ENCODE measurements around the gene FABP2. TPM values are rescaled to one million over a fixed set of nuclear protein-coding genes. Genes with fewer than 3 reads are reported as not detected.
"Not testable (repeated sequence)": the region's sequence is repeated elsewhere in the genome, so short reads cannot be mapped to it uniquely, and the experiment has no call there.

FABP2 gene
- total RNA-seq, 1 experiment from 2014 or later: not detected

- POLR2A ChIA-PET; H3K9me3 Mint-ChIP-seq (ENCODE audit: unreplicated experiment); intact Hi-C loops (cut with micrococcal nuclease); CTCF ChIA-PET; H3K36me3 Mint-ChIP-seq (ENCODE audit: insufficient read depth, unreplicated experiment); H3K27ac Mint-ChIP-seq (ENCODE audit: low read depth, unreplicated experiment); H3K4me3 Mint-ChIP-seq (ENCODE audit: unreplicated experiment); H3K27me3 Mint-ChIP-seq (ENCODE audit: insufficient read depth, unreplicated experiment); BruUV-seq (replicated peaks); DNase-seq (ENCODE audit: unreplicated experiment); H3K4me1 Mint-ChIP-seq (ENCODE audit: insufficient read depth, unreplicated experiment): not testable (repeated sequence)
Measured at GRCh38 chr4:119356796-119357195, 34.9 kb upstream of the FABP2 start.

GRCh38 chr4:119356041-119356440 is 34.1 kb upstream of the FABP2 start:
- H3K36me3 Mint-ChIP-seq (ENCODE audit: insufficient read depth, unreplicated experiment); BruUV-seq (replicated peaks); H3K4me3 Mint-ChIP-seq (ENCODE audit: unreplicated experiment); H3K27ac Mint-ChIP-seq (ENCODE audit: low read depth, unreplicated experiment); H3K27me3 Mint-ChIP-seq (ENCODE audit: insufficient read depth, unreplicated experiment); H3K9me3 Mint-ChIP-seq (ENCODE audit: unreplicated experiment); DNase-seq (ENCODE audit: unreplicated experiment); CTCF ChIA-PET; intact Hi-C loops (cut with micrococcal nuclease); POLR2A ChIA-PET: not testable (repeated sequence)
- H3K4me1 Mint-ChIP-seq (ENCODE audit: insufficient read depth, unreplicated experiment): peaks cover 12% of the 10 kb centered on the region

- H3K4me3 Mint-ChIP-seq (ENCODE audit: unreplicated experiment); DNase-seq (ENCODE audit: unreplicated experiment); H3K9me3 Mint-ChIP-seq (ENCODE audit: unreplicated experiment); H3K27me3 Mint-ChIP-seq (ENCODE audit: insufficient read depth, unreplicated experiment); intact Hi-C loops (cut with micrococcal nuclease); BruUV-seq (replicated peaks); H3K36me3 Mint-ChIP-seq (ENCODE audit: insufficient read depth, unreplicated experiment); CTCF ChIA-PET: not testable (repeated sequence)
- H3K27ac Mint-ChIP-seq (ENCODE audit: low read depth, unreplicated experiment): peak overlapping the region; percentile 3
- POLR2A ChIA-PET: interaction anchor here (1.3 kb wide), 1 partner anchor 54 kb away, joined by 3 read pairs; no protein-coding TSS in a partner anchor
- H3K4me1 Mint-ChIP-seq (ENCODE audit: insufficient read depth, unreplicated experiment): peaks cover 16% of the 10 kb centered on the region
Measured at GRCh38 chr4:119353364-119353763, 31.4 kb upstream of the FABP2 start.

GRCh38 chr4:119348169-119348568 is 26.2 kb upstream of the FABP2 start:
- CTCF ChIA-PET; H3K27ac Mint-ChIP-seq (ENCODE audit: low read depth, unreplicated experiment); DNase-seq (ENCODE audit: unreplicated experiment); H3K27me3 Mint-ChIP-seq (ENCODE audit: insufficient read depth, unreplicated experiment); BruUV-seq (replicated peaks); H3K4me1 Mint-ChIP-seq (ENCODE audit: insufficient read depth, unreplicated experiment); H3K36me3 Mint-ChIP-seq (ENCODE audit: insufficient read depth, unreplicated experiment); H3K4me3 Mint-ChIP-seq (ENCODE audit: unreplicated experiment); intact Hi-C loops (cut with micrococcal nuclease); POLR2A ChIA-PET; H3K9me3 Mint-ChIP-seq (ENCODE audit: unreplicated experiment): not testable (repeated sequence)

GRCh38 chr4:119343293-119343692 is 21.4 kb upstream of the FABP2 start:
- H3K27ac Mint-ChIP-seq (ENCODE audit: low read depth, unreplicated experiment); H3K9me3 Mint-ChIP-seq (ENCODE audit: unreplicated experiment); H3K36me3 Mint-ChIP-seq (ENCODE audit: insufficient read depth, unreplicated experiment); H3K27me3 Mint-ChIP-seq (ENCODE audit: insufficient read depth, unreplicated experiment); DNase-seq (ENCODE audit: unreplicated experiment); H3K4me3 Mint-ChIP-seq (ENCODE audit: unreplicated experiment); BruUV-seq (replicated peaks); CTCF ChIA-PET; intact Hi-C loops (cut with micrococcal nuclease); H3K4me1 Mint-ChIP-seq (ENCODE audit: insufficient read depth, unreplicated experiment): not testable (repeated sequence)
- POLR2A ChIA-PET: interaction anchor here (0.6 kb wide), 1 partner anchor 14 kb away, joined by 3 read pairs; no protein-coding TSS in a partner anchor

GRCh38 chr4:119339895-119340294 is 18.0 kb upstream of the FABP2 start:
- H3K27ac Mint-ChIP-seq (ENCODE audit: low read depth, unreplicated experiment); H3K36me3 Mint-ChIP-seq (ENCODE audit: insufficient read depth, unreplicated experiment); DNase-seq (ENCODE audit: unreplicated experiment); H3K4me1 Mint-ChIP-seq (ENCODE audit: insufficient read depth, unreplicated experiment); H3K4me3 Mint-ChIP-seq (ENCODE audit: unreplicated experiment); POLR2A ChIA-PET; H3K9me3 Mint-ChIP-seq (ENCODE audit: unreplicated experiment); CTCF ChIA-PET; H3K27me3 Mint-ChIP-seq (ENCODE audit: insufficient read depth, unreplicated experiment); BruUV-seq (replicated peaks); intact Hi-C loops (cut with micrococcal nuclease): not testable (repeated sequence)

- ChIA-PET CTCF (interaction anchor here (1.3 kb wide), 1 partner anchor 23 kb away, joined by 3 read pairs; no protein-coding TSS in a partner anchor), POLR2A (interaction anchor here (0.6 kb wide), 1 partner anchor 128 kb away, joined by 3 read pairs; no protein-coding TSS in a partner anchor)
- Mint-ChIP-seq H3K9me3 (ENCODE audit: unreplicated experiment) (no peaks in the 10 kb centered on the region), H3K36me3 (ENCODE audit: insufficient read depth, unreplicated experiment) (no peaks in the 10 kb centered on the region), H3K4me1 (ENCODE audit: insufficient read depth, unreplicated experiment) (peaks cover 6% of the 10 kb centered on the region), H3K4me3 (ENCODE audit: unreplicated experiment) (no peak overlapping the region), H3K27ac (ENCODE audit: low read depth, unreplicated experiment) (no peak overlapping the region), H3K27me3 (ENCODE audit: insufficient read depth, unreplicated experiment) (no peaks in the 10 kb centered on the region)
- DNase-seq (ENCODE audit: unreplicated experiment): no peak
- intact Hi-C loops (cut with micrococcal nuclease): no loop called here
- no peak for TF ChIP-seq CTCF (IDR thresholded peaks at IDR 0.05; ENCODE audit: unreplicated experiment)
- no TSS peak for BruUV-seq (replicated peaks)
Measured at GRCh38 chr4:119337010-119337409, 15.1 kb upstream of the FABP2 start.

- H3K9me3 Mint-ChIP-seq (ENCODE audit: unreplicated experiment); H3K36me3 Mint-ChIP-seq (ENCODE audit: insufficient read depth, unreplicated experiment); H3K4me3 Mint-ChIP-seq (ENCODE audit: unreplicated experiment); H3K27me3 Mint-ChIP-seq (ENCODE audit: insufficient read depth, unreplicated experiment); H3K27ac Mint-ChIP-seq (ENCODE audit: low read depth, unreplicated experiment); BruUV-seq (replicated peaks); H3K4me1 Mint-ChIP-seq (ENCODE audit: insufficient read depth, unreplicated experiment); intact Hi-C loops (cut with micrococcal nuclease); DNase-seq (ENCODE audit: unreplicated experiment): not testable (repeated sequence)
- ChIA-PET CTCF (interaction anchor here (1.3 kb wide), 1 partner anchor 22 kb away, joined by 3 read pairs; no protein-coding TSS in a partner anchor), POLR2A (interaction anchor here (0.6 kb wide), 1 partner anchor 128 kb away, joined by 3 read pairs; no protein-coding TSS in a partner anchor)
Measured at GRCh38 chr4:119336332-119336979, 14.5 kb upstream of the FABP2 start.
